NCI-H2171 (cell line): ENCODE results near the gene RSPRY1.

ENCODE experiments used
- DNase-seq: peaks from one replicate; lab custom pipeline; 2025; lab: John Stamatoyannopoulos, UW

RSPRY1 gene

DNA sequence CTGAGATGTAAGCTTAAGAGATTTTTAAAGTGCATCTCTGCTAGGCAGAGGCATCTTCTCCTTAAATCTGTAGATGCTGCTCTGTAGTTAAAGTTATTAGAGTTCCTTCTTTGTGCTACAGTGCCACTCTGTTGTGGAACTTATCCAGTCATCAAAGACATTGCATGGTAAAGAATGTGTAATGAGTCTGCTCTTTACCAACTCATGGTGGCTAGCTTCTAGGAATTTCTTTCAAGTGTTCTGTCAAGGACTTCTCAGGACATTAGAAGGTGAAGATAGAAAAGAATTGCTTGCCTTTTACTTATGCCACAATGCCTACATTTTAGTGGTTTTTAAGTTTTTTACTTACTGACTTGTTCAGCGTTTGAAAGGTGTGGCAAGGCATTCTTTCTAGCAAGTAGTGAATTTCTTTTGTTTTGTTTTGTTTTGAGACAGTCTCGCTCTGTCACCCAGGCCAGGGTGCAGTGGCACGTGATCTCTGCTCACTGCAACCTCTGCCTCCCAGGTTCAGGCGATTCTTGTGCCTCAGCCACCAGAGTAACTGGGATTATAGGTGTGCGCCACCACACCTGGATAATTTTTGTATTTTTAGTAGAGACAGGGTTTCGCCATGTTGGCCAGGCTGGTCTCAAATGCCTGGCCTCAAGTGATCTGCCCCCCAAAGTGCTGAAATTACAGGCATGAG, 38.7 kb downstream of the RSPRY1 start:
- DNase-seq = no peak

DNA sequence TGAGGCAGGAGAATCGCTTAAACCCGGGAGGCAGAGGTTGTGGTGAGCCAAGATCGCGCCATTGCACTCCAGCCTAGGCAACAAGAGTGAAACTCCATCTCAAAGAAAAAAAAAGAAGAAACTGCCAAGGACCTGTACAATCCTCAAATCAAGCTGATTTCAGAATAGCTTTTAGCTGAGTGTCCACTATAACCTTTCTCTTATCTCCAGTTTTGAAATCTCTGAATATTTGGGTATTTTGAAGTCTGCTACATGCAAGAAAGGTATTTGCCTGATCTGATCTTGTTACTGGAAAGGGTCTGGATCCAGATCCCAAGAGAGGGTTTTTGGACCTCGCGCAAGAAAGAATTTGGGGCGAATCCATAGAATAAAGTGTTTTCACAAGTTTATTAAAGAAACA, 39.8 kb downstream of the RSPRY1 start:
- DNase-seq = no peak

DNA sequence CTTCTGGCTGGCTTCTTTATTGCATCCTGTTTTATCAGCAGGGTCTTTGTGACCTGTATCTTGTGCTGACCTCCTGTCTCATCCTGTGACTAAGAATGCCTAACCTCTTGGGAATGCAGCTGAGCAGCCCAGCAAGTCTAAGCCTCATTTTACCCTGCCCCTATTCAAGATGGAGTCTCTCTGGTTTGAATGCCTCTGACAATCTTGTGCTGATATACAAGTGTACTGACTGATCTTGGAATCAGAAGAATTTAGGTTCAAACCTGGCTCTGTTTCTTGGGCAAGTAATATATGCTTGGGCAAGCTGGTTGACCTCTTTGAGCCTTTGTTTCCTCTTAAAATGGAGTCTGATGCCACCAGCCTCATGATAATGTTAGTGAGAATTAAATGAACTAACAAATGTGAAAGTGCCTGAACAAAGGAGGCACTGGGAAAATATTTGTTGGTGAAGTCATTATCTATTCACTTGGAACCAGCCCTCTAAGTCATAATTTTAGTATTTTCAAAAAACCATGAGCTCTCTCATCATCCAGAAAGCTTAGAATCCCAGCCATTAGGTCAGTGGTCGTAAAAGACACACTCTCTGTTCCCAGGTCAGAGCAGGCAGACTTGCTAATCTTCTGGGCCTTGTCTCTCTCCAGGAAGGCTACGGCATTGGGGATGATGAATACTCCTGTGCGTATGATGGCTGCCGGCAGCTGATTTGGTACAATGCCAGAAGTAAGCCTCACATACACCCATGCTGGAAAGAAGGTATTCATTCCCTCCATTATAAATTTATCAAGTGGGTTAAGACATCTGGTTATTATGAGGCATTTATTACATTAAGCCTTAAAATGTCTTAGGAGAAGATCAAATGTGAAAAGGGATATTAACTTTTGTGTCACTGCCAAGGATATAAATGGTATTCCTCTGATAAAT, 40.8 kb downstream of the RSPRY1 start:
- DNase-seq = no peak

DNA sequence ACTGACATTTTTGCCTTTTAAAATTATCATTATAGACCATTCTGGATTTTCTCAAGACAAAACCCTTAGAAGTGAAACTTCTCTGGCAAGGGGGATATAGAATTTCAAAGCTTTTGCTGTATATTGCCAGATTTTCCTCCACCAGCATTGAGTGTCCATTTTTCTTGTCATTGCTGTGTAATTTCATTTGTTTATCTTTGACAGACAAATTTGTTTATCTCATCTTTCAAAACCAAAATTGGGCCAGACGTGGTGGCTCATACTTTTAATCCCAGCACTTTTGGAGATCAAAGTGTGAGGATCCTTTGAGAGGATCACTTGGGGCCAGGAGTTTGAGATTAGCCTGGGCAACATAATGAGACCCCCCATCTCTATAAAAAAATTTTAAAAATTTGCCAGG, 43.0 kb downstream of the RSPRY1 start:
- no peak for DNase-seq

DNA sequence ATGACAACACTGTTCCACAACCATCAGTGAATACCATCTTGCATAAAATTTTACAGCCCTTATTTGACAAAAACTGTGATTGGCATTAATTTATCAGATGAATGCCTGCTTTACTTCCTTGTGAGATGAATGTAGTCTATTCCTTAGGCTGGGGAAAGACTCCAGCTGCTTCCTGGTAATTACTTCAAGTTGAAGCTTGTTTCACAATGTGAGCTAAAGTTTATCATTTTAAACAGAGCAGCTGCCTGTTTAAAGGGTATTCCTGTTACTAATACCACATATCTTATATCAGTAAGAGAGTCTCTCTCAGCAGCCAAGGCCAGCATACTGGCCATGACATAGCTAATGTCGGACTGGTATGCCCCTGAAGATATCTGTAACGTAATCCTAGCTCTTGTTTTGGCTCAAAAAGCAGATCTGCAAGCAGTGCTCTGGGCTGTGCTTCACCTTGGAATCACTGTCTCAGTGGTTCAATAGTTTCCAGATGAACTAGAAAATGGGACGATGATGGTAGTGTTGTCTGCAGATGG, 45.8 kb downstream of the RSPRY1 start:
- no peak for DNase-seq

DNA sequence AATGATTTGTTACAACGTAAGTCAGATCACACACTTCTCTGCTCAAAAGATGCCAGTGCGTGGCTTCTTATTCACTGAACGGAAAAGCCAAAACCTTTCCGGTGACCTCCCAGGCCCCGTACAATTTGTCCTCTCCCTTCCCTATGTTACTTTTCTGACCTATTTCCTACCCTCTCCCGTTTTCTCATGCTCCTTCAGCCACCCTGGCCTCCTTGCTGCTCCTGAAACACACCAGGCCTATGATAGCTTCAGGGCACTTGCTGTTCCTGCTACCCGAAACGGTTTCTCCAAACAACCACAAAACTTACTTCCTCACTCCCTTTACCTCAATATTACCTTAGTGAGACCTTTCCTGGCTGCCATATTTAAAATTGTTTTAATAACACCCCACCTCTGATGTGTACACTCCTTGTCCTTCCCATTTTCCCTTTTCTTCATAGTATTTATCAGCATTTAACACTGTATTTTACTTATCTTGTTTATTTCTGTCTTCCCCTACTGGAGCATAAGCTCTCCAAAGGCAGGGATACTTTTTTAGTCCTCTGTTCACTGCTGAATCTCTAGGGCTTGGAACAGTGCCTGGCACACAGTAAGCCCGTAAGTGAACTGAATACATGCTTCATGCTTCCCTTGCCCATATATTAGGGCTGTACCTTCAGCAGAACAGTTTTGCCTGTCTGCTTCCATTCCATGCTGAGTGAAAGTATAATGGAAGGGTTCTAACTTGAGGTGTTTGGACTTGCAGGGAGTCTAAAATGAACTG, 48.0 kb downstream of the RSPRY1 start:
- DNase-seq = no peak

DNA sequence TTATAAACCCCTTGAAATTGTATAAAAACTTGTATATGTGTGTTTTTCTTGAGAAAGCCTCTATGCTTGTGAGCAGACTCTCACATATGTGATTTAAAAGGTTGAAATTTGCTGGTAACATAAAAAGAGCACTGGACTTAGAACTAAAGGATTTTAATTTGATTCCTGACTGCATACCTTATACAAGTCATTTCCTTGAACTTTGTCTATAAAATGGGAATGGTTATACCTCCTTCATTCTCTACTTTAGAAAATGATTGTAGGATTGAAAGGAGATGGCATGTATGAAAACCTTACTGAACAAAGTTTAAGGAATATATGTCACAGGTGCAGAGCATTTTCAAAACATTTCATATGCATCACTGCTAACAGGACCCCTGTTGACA, 48.6 kb downstream of the RSPRY1 start:
- DNase-seq = no peak

DNA sequence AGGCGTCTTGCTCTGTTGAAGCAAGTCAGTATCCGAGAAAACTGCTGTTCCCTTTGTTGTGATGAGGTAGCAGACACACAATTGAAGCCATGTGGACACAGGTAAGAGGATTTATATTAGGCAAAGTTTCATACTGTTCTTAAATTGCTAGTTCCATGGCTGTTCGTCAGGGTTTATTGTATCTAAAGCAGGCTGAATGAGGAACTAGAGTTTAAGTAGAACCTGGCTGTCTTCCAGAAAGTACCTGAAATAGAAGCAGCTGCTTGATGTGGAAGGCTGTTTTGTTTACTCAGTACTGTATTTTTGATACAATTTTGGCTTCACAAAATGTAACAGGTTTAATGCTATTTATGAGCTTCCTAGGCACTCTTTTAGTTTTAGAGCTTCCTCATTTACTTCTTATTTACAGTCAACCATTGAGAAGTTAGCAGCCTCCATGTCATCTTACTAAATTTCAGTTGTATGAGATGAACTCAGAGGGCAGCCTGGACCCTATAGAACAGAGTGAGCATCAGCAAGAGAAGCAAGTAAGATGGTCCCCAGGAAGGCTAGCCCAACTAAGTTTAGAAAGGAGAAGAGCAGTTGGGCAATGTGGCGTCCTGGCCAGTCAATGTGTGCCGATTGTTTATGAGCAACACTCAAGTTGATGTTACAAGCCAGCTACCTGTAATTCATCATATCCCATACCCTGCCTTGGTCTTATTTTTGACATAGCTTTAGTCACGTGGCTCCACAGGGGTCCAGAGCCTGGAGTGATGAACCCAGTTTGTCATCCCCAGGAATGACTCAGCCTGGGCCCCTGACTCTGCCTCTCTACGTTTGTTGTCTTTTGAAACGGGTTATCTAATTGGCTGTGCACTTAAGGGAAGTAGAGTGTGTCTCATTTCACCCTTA, 49.2 kb downstream of the RSPRY1 start:
- DNase-seq = no peak

DNA sequence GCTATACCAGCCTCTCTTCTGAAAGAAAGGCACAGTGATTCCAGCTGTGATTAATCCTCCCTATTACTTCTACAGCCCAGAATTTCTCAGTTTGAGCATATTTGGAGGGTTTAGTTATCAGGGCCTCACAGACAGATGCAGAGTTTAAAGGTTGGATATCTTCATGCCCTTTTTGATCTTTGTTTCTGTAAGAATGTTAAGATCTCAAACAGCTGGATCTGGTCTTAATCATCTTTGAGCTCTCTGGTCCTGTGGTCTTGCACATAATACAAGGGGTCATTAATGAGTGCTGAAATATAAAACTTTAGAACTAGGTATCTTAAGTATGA, 49.9 kb downstream of the RSPRY1 start:
- DNase-seq = no peak

DNA sequence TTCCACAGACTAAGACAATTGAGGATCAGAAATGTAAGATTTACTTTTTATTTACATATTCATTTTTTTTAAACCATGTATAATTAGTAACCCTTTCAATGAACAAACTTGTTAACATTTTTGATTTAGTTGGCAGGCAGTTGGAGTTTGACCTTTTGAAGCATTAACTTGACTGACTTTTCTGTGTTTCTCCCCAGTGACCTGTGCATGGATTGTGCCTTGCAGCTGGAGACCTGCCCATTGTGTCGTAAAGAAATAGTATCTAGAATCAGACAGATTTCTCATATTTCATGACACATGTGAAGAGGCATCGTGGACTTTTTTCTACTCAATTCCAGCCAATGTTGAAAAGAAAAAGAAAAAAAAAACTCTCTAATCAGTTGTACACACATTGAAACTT, 52.6 kb downstream of the RSPRY1 start:
- no peak for DNase-seq

DNA sequence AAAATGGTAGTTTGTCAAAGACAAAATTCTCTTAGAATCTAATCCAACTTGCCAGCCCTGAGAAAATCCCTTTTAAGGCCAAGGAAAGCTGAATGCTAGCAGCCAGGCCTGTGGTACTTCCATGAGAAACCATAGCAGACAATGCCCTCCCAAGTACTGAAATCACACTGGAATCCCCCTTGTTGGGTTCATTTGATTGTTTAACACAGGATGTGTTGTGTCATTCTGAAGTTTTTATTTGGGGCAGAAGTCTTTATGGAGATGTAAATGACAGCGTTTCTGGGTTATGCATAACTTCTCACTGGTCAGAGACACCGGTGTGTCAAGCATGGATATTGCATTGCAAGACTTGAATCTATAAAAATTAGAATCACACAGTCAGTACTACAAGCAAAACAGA, 53.0 kb downstream of the RSPRY1 start:
- DNase-seq = no peak

DNA sequence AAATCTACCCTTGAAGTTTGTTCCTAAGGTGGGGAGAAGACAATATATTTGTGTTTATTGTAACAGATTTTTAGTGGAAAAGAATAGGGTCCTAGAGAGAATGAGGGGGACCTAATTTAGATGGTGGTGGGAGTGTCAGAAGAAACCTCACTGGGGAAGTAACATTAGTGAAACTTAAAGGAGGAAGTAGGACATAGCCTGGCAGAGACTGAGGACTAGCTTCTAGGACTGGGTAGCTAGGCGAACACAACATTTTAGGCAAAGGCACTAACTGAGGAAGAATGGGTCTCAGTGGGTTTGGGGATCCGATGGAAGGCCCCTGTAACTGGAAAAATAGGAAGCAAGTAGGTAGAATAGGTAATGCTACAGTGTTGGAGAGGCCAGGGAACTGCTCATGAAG, 54.7 kb downstream of the RSPRY1 start:
- no peak for DNase-seq

DNA sequence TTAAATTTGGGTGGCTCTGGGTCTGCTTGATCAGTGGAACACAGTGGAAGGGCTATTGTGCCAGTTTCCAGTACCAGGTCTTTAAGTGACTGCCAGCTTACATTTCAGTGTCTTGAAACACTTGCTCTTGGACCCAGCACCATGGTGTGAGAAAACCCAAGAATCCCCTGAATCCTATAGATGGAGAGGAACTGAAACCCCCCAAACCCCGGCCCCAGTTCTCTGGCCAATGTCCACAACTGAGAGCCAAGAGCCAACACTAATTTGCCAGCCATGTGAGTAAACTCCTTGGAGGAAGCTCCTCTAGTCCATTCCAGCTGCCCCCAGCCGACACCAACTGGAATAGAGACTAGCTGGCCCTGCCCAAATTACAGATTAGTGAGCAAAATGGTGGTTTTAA, 56.5 kb downstream of the RSPRY1 start:
- no peak for DNase-seq

DNA sequence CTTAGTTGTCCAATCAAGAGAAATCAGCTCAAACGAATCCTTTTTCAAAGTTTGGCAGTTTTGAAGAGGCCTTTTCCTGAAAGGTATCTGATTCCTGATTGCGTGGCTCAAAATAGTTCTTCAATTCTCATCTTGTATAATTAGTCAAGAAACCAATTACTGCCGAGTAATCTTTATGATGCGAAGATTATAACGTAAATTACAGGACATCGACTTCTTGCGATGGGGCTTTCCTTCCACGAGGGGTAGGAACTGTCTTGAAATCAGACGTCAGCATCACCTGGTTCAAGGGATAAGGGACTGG, 58.3 kb downstream of the RSPRY1 start:
- DNase-seq = no peak

DNA sequence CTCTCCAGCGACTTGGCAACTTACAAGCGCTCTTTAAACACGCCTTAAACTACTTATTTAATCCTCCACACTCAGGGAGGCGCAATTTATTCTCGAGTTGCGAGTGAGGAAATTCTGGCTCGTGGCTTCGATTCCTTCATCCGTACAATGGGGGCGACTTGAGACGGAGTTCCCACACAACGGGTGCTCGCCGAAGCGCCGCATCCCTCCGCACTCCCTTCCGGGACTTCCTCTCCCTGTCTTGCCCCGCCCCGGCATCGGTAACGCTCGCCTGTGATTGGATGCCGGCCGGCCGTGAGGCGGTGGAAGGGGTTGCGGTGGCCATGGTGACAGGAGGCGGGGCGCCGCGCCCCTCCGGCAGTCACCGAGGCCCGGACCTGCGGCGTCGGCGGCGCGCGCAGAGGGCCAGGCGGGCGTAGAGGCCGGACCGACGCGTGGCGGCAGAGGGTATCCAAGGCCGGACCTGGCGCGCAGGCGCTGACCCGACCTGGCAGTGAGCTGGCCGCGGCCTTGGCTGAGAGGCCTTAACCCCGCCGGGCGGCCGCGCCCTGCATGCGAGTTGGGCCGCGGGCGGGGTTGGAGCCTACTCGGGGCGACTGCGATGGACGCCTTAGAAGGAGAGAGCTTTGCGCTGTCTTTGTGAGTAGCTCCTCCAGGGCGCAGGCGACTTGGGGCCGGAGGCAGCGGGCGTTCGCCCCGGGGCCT, 58.8 kb downstream of the RSPRY1 start, which contains the start of gene ARL2BP:
TSS of gene ARL2BP (plus strand) at position 493 of the 705 bp plus-strand sequence. CDS start at position 602, 109 bp downstream.
- peak; percentile 95 for DNase-seq

DNA sequence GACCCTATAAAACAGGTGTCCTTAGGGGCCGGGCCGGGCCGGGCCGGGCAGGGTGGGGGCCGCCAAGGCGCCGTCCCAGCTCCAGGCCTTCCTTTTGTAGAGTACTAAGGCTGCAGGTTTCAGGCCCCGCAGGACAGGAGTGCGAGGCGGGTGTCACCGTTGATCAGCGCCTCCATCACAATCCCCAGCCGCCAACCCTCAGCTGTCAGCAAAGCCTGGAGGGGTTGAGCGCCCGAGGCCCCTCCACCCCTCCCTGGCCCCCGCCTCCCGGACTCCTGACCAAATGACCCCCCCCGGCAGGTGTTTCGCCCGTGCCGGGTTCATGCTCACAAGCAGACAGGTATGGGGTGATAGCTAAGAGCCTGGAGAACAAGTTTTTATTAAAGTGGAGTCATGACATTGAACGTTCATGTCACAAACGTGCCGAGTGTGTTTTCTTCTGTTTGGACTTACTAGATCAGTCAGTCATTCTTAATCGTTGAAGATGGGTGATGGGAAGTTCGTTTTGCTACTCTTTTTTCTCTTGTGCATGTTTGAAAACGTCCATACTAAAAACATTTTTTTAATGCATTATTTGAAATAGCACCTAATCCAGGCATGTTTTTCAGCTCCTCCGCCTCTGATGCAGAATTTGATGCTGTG, 59.5 kb downstream of the RSPRY1 start:
- no peak for DNase-seq

DNA sequence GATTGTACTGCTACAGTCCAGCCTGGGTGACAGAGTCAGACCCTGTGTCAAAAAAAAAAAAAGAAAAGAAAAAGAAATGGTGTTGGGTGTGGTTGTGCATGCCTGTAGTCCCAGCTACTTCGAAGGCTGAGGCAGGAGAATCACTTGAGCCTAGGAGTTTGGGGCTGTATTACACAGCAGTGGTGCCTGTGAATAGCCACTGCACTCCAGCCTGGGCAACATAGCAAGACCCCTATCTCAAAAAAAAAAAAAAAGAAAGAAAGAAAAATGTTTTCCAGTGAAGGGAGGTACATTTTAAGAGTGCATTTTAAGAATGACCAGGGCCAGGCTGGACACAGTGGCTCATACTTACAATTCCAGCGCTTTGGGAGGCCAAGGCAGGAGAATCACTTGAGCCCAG, 65.2 kb downstream of the RSPRY1 start:
- DNase-seq = no peak

DNA sequence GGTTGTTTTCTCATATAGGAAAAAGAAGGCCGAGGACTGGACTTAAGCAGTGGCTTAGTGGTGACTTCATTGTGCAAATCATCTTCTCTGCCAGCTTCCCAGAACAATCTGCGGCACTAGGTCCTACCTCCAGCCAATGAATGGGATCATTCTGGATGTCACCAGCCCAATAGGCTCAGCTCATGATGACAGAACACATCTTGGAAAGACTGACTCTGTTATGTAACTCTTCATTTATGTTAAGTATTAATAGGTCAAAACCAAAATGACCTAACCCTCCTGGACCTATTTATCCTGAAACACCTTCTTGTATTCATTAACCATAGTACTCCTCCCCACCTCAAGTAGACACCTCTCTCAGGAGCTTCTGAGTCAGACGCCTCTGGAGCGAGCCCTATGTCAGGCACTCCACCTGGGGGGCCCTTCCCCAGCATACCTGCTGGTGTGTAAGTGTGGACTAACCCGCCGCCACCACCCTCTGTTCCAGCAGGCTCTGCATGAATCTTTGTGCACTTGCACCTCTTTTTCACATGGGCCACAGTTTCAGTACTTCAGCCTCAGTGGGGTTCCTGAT, 66.1 kb downstream of the RSPRY1 start:
- no peak for DNase-seq

DNA sequence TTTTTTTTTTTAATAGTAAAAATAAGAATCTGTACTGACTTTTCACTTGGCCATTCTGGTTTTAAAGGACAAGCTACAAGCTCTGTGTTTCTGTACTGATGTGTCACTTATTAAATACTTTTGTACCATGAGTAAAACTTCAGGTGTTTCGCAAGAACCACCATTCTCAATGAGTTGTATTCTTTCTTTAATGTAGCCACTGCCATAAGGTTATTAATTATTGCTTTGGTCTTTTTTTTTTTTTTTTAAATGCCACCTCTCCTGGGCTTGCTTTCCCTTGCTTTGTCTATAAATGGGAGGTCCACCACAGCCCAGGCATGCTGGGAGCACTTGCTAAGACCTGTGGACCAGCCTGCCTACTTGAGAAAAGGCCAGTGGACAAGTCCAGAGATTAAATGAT, 67.3 kb downstream of the RSPRY1 start:
- no peak for DNase-seq
